Head of caudate nucleus (tissue), 42 donors: ENCODE data around the gene RAB1A.

ENCODE experiments used
- DNase-seq, 42 donors: peaks; one replicate each; pipeline versions ENCODE4 v3.0.0 to v3.0.0-alpha.2; 2020 to 2021; ENCODE audit warnings: mixed read lengths in 7 of 42
- intact Hi-C: fragments of 100-400 bp; cut with DNase I; formaldehyde crosslinking; loops from one replicate; pipeline ENCODE4 v1.15.0; 2022

Gene RAB1A

DNA sequence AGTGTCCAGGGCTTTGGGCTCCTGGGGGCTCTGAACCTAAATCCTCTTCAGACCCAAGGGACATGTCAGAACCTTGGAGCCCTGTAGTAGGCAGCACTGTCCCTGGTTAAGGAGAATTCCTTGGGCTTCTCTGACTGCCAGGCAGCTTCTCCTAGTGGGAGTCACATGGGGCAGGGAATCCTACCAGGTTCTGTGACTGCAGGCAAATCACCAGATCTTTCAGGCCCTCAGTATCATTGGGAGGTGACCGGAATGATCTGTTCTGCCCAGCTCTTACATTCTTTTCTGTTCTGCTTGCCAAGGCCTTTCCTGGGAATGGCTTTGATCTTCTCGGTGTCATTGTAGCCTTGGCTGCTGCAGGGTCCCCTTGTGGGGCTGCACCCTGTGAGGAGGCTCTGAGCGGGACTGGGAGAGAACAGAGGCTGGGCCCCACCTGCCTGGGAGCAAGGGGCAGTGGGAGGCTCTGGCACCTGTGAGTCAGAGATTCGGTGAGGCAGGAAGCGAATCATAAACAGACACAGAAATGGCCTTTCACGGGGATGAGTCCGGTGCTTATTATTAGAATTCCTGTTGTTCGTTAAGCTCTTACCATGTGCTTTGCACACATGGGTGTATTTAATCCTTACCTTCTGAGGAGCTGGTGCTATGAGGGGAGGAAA is 59.6 kb downstream of the RAB1A start:
- intact Hi-C loops, result no loop called here
- peak in 10 of 42 donors; percentile 33 to 56 (median 44) for DNase-seq

DNA sequence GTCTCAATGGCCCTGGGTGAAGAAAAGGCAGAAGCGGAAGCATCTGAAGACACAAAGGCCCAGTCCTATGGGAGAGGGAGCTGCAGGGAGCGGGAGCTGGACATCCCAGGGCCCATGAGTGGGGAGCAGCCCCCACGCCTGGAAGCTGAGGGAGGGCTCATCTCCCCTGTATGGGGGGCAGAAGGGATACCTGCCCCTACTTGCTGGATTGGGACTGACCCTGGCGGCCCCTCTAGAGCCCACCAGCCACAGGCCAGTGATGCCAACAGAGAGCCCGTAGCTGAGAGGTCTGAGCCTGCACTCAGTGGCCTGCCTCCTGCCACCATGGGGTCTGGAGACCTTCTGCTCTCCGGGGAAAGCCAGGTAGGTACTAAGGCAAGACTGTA is 60.5 kb downstream of the RAB1A start:
- intact Hi-C loops, result no loop called here
- peak in 1 of 42 donors; percentile 27 for DNase-seq

DNA sequence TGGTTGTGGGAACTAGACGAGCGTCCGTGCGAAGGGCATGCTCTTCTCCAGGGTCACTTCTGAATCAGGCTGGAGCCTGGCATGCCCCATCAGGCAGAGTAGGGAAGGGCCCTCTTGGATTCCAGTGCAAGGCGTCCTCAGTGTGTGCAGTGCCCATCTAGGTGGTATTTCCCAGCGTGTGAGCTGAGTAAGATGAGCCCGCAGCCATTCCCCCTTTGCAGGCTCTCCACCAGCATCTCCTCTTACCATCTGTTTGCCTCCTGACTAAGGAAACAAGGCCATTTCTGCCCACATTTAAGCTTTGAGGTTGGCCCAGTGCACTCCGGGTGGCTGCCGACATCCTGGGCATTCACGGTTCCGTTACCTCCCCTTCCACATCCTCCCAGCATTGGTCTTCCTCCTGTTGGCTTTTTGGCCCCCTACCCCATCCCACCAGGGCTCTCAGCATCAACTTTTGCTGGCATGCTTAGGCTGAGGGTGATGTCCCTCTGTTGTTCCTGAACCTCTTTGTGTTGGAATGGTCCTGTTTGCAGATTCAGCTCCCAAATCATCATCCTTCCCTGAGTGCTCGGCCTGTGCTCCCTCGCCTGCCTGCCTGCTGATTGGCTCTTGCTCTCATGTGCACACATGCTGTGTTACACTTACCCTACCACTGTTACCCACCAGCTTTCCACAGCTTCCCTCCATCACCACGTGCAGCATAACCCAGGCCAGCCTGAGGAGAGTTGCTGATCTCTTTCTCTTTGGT is 61.9 kb downstream of the RAB1A start:
- peak in 1 of 42 donors; percentile 31 for DNase-seq
- intact Hi-C loops, result no loop called here

DNA sequence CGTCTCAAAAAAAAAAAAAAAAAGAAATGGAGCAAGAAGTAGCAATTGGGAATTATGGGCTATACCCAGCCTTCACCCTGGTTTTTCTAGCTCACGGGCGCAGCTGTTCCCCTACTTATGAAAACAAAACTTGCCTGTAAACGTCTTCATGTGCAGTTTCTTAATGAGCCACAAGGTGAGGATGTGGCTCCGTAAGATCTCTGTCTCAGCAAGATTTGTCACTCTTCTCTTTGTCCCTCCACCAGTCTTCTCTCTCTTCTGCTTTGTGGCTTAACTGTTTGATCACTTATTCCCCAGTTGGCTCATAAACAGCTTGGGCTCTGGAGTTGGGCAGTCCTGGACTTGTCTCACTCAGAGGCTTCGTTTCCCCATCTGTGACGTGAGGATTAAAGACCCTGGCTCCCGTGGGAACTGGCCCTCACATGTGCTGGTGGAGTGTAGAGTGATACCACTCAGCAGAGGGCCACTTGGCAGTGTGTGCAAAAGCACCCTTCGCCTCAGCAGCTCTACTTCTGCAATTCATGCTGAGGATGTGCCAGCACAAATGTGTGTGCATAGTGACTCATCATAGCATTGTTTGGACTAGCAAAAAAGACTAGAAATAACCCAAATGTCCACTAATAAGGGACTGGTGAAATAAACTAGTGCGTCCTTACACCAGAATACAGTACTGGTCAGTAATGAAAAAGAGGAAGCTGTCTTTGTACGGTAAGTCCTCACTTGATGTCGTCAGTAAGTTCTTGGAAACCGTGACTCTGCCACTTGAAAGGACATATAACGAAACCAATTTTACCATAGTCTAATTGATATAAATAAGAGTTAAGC is 65.0 kb downstream of the RAB1A start:
- DNase-seq, result peak in 36 of 42 donors; percentile 24 to 87 (median 54)
- intact Hi-C loops, result no loop called here

DNA sequence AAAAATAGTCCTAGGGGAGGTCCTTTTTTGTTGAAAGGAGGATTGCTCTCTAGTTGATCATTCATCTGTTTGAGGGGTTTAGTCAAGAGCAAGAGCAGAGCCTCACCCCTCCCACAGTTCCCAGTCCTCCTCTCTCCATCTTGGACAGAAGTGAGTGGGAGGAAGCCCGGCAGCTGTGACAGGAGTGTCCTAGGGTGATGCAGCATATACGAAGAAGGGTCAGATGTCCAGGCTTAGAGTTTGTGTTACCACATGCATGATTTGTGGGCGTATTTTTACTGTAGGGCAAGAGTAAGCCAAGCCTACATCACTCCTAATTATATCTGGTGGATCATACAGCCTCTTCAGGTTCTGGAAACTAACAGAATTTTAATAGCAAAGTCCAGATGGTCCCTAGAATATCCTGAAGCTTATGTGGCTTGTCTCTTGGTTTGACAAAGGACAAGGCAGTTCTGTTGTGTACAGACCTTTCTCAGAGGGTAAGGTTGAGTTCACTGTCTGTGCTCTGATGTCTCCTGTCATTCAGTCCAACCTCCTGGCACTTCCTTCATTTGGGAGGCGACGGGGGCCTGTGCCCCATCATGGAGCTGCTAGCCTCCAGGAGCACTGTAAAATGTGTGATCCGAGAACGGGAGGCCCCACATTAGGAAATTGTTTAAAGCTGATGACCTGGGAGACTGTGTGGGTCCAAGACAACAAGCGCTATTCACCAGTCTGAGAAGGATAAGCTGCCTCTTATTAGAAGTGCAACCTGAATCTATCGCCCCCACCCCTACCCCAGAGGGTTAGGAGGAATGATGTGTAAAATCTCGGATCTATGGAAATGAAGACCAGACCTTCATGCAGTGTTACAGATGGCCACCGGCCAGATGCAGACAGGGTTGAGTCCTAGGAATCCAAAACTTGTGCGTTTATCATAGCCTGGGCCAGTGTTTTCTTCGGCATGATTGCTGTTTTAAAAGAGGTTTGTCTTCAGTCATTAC is 66.8 kb downstream of the RAB1A start:
- peak in 1 of 42 donors; percentile 7 for DNase-seq
- intact Hi-C loops, result no loop called here

DNA sequence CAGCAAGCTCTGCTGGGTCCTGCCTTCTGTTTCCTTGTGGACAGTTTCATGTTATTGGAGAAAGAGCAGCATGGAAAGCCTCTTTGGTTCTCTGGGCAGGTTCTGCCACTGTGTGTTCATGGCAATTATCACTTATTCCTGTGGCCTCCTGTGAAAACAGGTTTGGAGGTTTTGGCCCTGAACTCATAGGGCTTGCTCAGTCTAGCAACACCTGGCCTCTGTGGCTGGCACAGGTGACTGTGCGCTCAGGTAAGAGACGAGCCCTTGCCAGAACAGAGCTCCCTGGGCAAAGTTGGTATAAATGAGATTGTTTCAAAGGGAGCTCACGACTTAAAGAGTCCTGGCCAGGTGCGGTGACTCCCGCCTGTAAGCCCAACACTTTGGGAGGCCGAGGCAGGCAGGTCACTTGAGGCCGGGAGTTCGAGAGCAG is 68.0 kb downstream of the RAB1A start:
- no peak for DNase-seq
- intact Hi-C loops, result no loop called here

DNA sequence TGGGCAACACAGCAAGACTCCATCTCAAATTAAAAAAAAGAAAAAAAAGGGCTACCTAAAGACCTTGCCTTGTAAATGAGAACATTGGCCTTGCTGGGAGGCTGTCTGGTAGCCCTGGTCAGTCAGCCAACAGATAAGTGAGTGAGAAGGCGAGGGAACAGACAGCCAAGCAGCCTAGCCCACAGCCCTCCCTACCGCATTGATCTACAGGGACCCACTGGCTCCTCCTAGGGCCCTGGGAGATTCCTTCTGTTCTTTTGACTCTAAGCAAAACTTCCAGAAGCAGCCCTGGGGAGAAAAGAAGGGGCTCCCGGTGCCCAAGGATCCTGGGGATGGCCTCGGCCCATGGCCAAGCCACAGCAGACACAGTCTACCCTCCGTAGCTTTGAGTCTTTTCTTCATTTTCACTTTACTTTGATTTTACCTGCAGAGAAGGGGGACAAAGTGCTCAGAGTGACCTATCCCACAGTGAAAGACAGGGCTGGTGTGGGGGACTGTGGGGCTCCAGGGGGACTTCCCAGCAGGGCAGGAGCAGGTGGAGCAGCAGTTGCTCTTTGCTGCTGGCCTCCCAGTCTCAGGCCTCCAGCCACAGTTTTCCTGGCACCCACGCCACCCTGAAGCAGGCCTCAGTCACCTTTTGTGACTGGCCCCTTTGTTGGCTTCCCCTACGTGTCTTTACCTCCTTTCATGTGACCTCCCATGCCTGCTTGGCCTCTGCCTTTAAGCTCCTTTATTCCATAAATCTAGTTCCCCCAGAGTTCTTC is 68.6 kb downstream of the RAB1A start:
- DNase-seq, result no peak
- intact Hi-C loops, result no loop called here

DNA sequence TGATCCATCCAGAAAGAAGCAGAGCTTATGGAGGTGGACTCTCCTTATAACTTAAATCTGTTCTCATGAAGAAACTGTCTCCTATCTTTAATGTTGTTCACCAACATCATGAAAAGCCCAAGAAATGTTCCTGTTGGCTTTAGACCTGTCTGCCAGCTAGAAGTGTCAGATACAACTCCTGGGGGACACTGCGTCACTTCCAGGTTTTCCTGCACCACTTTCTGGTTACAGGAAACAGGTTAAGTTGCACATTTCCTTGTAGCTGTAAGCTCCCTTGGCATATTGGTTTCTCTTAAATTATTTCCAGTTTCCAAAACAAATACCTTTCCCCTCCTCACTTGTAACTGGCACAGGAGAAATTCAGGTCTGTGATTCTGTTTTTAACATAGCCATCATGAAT is 70.8 kb downstream of the RAB1A start:
- intact Hi-C loops, result loop anchor here (10.0 kb wide), 2 partner anchors 64 to 166 kb away; partner anchors contain the start of gene ACTR2
- DNase-seq, result no peak

DNA sequence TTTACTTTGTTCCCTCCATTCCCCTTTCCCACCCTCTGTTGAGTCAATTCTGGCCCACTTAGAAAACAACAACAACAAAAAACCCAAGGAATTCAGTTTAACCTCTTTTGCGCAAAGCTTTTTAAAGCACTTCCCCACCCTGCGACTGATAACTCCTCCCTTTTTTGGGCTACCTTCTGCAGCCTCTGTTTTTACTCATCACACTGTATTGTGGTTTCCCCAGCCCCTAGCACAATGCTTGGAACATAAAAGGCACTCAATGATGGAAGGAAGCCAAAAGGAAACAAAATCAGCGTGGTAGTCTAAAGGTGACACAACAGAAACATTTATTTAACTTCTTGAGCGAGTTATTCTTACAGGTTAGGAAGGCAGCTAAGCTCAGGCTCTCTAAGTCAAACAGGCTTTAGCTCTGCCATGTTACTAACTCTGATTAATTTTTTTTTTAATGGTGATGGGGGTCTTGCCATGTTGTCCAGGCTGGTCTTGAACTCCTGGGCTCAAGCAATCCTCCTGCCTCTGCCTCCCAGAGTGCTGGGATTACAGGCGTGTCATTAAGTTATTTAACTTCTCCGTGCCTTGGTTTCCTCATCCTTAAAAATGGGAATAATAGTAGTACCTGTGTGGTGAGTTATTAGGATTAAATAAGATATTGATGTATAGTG is 72.4 kb downstream of the RAB1A start:
- DNase-seq, result no peak
- intact Hi-C loops, result loop anchor here (2.0 to 10.0 kb wide), 3 partner anchors 63 to 167 kb away; partner anchors contain the start of genes ACTR2 and RAB1A

DNA sequence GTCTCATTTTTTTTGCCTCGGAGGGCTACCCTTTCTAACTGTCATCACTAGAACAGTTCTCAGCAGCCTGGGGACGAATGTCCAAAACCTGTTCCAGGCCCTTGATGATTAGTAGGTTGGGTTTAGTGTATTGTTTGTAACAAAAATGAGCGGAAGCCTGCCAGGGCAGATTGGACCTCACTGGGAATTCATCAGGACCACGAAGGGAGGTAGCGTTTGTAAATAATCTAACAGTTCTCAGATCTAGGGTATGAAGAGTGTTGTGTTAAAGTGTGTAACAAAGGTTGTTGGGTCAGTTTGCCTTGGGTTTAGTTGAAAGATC is 72.9 kb downstream of the RAB1A start:
- DNase-seq, result no peak
- intact Hi-C loops, result loop anchor here (2.0 to 10.0 kb wide), 3 partner anchors 62 to 168 kb away; partner anchors contain the start of genes ACTR2 and RAB1A

DNA sequence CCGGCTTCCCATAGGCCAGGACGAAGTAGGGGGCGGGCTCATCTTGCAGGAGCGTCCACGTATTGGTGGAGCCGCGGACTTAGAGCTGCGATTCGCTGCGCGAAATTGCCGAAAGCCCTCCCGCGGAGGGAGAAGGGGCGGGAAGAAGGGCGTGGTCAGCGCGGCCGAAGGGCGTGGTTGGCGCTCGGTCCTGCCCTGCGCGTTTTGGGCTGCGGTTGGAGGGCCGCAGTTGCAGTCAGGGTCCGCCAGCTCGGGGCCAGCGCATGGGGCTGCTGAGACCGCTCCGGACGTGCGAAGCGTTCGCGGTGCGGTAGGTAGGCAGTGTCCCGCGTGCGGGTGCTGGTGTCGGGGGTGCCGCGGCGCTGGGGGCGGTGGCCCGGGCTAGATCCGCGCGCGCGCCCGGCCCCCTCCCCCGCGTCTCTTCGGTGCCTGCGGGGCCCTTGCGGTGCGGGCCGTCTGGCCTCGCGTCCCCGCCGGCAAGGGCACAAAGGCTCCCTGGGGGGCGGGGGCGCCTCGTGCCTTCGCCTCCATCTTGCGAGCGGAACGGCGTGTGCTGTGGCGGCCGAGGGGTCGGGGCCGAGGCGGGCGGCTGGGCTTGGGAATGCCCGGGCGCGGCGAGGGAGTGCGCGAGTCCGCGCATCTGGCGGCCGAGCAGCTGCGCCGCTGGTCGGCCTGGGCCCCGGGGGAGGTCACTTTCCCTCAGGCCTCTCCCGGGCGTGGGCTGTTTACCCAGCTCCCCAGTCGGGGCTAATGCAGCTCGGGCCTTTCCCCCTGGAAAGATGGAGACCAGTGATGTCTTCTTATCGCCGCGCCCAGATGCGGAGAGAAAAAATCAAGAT is 73.5 kb downstream of the RAB1A start, which contains the start of gene CEP68:
CEP68 (plus strand) TSS at position 202 of the 839 bp plus-strand sequence. CDS start 13,029 bp downstream, outside the sequence.
- peak; percentile 92 to 99 (median 97) for DNase-seq
- intact Hi-C loops, result loop anchor here (2.0 to 10.0 kb wide), 3 partner anchors 62 to 168 kb away; partner anchors contain the start of genes ACTR2 and RAB1A

DNA sequence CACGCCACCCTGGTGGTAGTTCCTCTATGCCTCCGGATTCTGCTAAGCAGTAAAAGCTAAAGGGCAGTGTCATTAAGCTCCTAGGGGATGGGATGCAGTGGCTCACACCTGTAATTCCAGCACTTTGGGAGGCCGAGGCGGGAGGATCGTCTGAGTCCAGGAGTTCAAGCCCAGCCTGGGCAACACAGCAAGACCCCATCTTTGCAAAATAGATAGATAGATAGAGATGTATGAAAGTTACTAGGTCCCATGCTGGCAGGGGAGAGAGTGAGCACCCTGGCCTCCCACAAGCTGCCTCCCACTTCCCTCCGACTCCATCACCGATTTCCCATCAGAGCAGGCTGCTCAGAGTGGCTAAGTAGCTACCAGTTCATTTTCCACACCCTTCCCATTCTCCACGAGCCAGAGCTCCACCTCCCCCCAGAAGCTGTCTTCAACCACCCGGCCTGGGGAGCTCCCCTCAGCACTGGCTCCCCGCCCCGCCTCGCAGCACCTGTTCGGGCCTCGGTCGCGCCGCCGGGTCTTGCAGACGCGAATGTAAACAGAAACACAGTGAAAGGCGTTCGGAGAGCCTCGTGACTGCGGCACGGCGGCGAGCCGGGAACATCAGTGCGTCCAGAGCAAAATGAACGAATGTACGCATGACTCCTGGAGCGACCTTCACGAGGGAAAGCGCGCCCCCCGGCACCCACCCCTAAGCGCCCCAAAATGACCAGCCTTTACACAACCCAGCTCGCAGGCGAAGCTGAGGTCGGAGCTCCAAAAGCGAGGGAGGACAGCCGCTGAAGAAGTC is 74.3 kb downstream of the RAB1A start:
- intact Hi-C loops, result loop anchor here (2.0 to 10.0 kb wide), 3 partner anchors 61 to 169 kb away; partner anchors contain the start of genes ACTR2 and RAB1A
- DNase-seq, result peak in 7 of 42 donors; percentile 21 to 54 (median 35)

DNA sequence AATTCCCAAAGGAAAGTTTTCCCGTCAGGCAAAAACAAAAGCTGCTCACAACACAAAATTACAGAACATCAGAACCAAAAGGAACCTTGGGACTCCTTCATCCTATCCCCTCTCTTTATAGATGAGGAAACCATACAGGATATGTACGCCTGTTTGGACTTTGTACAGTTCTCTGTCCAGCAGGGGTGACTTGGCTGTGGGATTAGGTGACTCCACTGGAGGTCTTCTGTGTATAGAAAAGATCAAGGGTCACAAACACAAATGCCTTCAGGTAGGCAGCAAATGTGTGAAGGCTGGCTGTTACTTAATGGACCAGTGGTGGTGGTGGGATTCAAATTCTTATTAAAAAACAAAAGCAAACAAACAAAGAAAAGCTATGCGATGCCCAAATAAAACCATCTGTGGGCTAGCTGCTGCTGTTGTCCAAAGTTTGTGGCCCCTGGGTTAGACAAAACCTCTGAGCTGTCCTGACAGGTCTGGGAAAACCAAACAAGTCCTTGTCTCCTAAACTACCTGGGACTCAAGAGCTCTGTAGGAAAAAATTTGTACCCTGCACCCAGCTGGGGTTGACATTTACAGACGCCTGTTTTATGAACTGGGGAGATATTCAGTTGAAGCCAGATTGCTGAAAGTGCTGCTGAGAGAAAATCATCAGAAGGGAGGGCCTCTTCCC is 75.0 kb downstream of the RAB1A start:
- DNase-seq, result no peak
- intact Hi-C loops, result loop anchor here (10.0 kb wide), 2 partner anchors 60 to 170 kb away; partner anchors contain the start of gene ACTR2

DNA sequence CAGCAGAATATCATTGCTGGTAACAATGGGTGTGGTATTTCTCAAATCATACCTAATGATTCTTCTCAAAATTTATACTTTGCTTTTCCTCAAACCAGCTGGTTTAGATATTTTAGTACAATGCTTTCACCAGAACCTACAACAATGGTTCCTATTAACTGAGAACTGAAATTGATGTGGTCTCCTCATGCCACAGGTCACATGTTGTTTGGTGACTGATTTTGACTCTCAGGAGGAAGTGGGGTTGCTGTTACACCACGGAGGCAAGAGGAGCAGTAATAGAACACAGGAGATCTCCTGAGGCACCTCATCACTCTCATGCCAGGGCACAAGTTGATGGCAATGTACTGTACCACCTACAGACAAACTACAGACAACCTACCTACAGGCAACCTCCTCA is 76.7 kb downstream of the RAB1A start:
- DNase-seq, result peak in 3 of 42 donors; percentile 23 to 48 (median 36)
- intact Hi-C loops, result loop anchor here (10.0 kb wide), 2 partner anchors 58 to 172 kb away; partner anchors contain the start of gene ACTR2
